Cardiac fibroblast (primary cell): Measurements from ENCODE around the gene RAB20.
"Not testable (repeated sequence)": the region's sequence is repeated elsewhere in the genome, so short reads cannot be mapped to it uniquely, and the experiment has no call there.

Source experiments
- DNase-seq, 2 donors: peaks; one replicate each; pipeline versions ENCODE4 v3.0.0 to v3.0.0-alpha.2; 2010; ENCODE audit warnings: low read depth in 2 of 2
- H3K4me3 ChIP-seq, 2 donors: replicated peaks in 1 of 2; 1 replicate in 1 of 2; 2 replicates in 1 of 2; pipeline ENCODE4 v1.5.1; 2011; ENCODE audit warnings: low read depth in 2 of 2, low read length in 2 of 2, mild to moderate bottlenecking in 2 of 2, moderate library complexity in 1 of 2
- CTCF ChIP-seq: IDR thresholded peaks from one replicate; pipeline ENCODE4 v1.5.1; 2011; ENCODE audit warnings: low read depth, mild to moderate bottlenecking, low read length, inconsistent platforms

RAB20 gene

GRCh38 chr13:110499621-110500281, 61.8 kb downstream of the RAB20 start:
- H3K4me3 ChIP-seq, result no peak overlapping the region
- DNase-seq, result peak in 1 of 2 donors; percentile 29
- TF ChIP-seq CTCF, result no peak

DNA sequence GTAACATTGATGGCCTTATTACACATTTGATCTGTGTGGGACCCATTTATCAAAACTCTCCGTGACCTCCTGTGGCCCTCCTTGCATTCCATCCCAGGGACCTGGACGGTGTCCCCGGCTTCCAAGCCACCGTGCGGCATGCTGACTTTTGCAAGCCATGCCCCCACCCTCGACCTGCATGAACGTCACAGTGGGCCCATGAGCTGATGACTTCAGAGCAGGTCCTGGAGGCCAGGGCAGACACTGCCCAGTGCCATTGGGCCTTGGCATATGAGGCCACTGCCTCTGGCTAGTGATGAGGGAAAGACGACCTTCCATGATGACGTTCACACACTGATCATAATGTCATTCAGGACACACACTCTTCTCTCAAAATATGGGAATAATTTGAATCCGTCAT, 62.8 kb downstream of the RAB20 start:
- no peak overlapping the region for H3K4me3 ChIP-seq
- no peak for DNase-seq
- no peak for TF ChIP-seq CTCF

DNA sequence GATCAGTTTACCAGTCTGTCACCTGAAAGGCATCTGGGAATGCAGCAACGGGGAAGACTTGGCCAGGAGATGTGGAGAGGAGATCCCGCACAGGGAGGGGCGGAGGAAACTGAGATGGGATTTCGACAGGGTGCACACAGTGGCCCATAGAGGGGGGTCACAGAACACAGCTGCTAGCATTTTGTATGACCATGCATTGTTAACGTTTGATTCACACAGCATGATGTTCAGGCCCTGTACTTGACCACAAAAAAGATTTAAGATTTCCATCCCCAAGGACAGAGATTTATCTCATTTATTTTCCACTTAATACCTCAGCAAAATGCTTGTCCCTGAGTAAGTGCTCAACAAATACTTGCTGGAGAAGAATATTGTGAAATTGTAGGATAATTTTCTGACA, 63.2 kb downstream of the RAB20 start:
- no peak overlapping the region for H3K4me3 ChIP-seq
- no peak for TF ChIP-seq CTCF
- peak in 1 of 2 donors; percentile 20 for DNase-seq

GRCh38 chr13:110497896-110498295, 63.6 kb downstream of the RAB20 start:
- DNase-seq, H3K4me3 ChIP-seq: not testable (repeated sequence)

- no peak for DNase-seq
- TF ChIP-seq CTCF, result no peak
Observed at GRCh38 chr13:110497003-110497402, 64.5 kb downstream of the RAB20 start.

GRCh38 chr13:110496281-110496680, 65.2 kb downstream of the RAB20 start:
- H3K4me3 ChIP-seq, result no peak overlapping the region
- no peak for TF ChIP-seq CTCF
- no peak for DNase-seq

More at GRCh38 chr13:110497003-110497402, 64.5 kb downstream of the RAB20 start:
- H3K4me3 ChIP-seq, result no peak overlapping the region

DNA sequence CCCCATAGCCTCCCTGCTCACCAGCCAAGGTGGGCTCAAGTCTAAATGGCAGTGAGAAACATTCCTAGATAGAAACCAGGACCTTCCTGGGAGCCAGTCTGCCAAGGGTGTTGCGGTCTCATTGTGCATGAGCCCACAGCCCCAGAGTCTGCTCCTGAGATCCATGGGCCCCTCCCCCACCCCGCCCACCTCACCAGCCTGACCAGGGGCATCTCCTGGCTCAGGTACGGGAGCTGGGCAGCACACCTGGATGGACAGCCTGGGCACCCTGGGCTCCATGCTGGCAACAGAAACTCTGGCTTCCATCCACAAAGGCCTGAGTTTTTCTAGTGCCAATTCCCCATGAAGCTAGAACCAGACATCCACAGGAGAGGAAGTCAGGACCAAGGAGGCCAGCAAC, 65.6 kb downstream of the RAB20 start:
- no peak for DNase-seq
- TF ChIP-seq CTCF, result no peak

More for the DNA sequence above, 65.6 kb downstream of the RAB20 start:
- no peak overlapping the region for H3K4me3 ChIP-seq
